HG03457 (cell line): ENCODE results near the gene GPER1.
"Not testable (repeated sequence)": the region's sequence is repeated elsewhere in the genome, so short reads cannot be mapped to it uniquely, and the experiment has no call there.

ENCODE experiments used
- ATAC-seq: cut with Tn5 transposase; IDR thresholded peaks from one replicate; pipeline ENCODE4 v1.9.1; 2021; ENCODE audit warnings: moderate number of reproducible peaks; ENCODE audit not compliant: unreplicated experiment

Gene GPER1

GRCh38 chr7:1101563-1102431 lies 13.9 kb downstream of the GPER1 start:
- no peak for ATAC-seq

DNA sequence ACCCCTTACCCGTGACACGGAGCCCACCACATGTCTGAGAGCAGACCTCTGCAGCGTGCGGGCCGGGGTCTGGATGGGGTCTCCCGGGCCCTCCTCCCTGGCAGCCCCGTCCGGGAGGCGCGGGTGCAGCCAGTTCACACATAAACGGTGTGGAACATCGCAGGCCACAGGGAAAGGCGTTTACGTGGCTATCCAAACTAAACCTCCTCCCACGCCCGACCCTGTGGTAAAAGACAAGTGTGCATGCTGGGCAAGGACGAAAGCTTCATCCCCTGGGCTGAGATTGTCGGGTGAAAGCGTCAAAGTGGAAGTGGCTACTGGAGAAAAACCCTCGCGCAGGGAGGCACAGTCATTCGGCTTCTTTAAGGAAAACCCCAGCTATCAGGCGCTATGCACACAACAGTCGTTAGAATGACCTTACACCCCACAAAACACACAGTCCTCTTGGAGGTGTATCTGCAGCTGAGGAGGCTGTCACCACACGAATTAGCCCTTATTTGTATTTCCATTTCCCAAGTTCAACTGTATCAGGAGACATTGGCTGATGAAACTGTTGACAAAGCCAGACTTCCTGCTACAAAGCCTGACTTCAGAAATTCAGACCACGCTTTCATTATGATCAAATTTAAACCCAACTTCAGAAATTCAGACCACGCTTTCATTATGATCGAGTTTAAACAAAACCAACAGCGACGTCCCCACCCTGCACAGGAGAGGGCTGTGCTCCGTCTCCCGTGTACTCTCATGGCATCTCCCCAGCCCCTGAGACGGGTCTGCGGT lies 15.3 kb downstream of the GPER1 start:
- no peak for ATAC-seq

DNA sequence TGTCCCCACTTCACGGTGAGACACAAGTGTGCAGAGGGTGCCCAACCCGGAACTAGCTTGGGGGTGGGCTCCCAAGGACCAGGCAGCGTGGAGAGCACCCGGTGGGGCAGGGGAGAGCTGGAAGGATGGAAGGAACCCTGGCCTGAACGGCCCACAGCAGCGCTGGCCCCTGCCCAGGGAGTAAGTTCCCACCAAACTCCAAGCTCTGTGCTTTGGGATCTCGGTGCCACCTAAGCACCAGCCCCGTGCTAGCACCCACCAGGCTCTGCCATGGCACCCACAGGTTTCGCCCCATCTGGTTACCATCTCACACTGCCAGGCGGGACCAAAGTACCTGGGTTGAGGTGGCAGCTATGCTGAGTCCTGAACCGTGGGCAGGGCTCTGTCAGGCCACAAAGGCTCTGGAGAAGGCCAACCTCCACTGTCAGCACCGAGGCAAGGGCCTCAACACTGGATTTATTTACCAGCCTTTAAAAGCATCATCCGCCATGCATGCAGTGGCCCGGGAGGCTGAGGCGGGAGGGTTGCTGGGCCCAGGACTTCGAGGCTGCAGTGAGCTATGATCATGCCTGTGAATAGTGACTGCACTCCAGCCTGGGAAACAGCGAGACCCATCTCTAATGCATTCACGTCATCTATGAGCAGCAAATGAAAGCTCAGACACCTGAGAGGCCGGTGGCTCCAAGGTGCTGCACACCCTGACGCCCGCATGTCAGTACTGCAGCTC lies 16.0 kb downstream of the GPER1 start:
- ATAC-seq, result no peak

DNA sequence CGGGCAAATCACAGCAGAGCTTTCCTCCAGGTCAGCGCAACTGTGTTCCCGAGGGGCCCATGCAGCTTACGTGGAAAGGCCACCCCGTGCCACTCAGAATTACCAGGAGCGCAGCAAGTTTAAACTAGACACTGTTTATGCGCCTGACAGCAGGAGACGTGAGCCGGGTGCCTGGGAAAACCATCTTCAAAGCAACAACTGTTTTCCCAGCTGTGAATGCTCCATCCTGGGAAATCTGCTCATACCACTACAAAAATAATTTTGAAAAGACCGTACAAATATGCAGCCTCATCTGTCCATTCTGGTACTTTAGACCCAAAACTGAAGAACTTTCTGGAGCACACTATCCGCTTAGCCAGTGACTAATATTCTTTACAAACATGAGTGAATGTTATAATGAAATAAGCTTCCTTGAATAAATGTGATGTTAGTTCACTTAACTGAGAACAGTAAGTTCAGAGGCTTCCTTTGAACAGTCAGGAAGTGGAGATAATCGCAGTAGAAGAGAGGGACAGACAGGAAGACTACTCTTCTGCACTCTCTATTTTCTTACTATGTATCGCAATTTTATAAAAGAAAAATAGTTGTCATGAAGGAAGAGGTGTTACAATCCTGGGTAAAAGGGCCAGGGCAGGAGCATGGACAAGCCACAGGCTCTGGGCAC lies 16.7 kb downstream of the GPER1 start:
- no peak for ATAC-seq

DNA sequence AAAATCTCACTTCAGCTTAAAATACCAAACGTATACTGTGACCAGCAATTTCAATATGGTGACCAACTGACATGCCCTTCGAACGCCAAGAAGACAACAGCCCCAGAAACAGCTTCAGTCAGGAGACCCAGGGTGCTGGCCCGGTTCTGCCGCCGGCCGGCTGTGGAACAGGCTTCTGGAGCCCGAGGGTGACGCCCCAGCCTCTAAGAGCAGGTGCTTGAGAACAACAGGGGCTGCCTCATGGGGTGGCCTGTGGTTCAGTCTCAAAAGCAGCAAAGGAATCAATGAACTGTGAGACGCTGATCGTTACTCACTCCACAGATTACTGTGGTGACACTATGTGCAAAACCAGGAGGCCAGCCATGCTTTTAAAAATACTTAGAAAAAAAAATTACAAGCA lies 17.3 kb downstream of the GPER1 start:
- ATAC-seq, result no peak

DNA sequence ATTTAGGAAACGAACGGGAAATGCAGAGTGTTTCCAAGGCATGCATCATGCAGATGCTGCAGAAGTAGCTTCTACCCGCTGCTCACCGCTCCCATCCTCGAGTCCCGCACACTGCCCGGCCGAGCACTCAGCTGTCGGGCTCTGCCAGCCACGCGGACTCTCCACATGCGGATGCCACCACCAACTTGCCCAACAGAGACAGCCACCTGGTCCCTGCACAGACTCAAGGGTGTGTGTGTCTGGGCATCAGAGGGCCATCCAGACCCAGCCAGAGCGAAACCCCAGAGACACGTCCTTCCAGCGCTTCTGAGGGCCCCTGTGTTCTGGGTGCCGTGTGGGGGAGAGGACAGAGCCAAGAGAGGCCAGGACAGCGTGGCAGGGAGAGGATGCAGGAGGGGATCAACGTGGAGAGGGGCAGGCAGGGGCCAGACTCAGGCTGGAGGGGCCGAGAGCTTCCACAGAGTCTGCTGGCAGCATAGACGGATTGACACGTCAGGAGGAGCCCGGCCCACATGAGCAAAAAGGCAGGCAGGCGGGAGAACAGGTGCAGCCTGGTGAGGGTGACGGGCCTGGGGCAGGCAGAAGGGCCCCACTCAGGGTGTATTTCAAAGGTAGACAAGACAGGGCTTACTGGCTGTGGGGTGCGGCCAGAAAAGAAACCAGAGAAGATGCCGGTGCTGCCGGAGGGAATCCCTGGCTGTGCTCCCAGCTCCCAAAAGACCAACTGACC lies 18.3 kb downstream of the GPER1 start:
- no peak for ATAC-seq

DNA sequence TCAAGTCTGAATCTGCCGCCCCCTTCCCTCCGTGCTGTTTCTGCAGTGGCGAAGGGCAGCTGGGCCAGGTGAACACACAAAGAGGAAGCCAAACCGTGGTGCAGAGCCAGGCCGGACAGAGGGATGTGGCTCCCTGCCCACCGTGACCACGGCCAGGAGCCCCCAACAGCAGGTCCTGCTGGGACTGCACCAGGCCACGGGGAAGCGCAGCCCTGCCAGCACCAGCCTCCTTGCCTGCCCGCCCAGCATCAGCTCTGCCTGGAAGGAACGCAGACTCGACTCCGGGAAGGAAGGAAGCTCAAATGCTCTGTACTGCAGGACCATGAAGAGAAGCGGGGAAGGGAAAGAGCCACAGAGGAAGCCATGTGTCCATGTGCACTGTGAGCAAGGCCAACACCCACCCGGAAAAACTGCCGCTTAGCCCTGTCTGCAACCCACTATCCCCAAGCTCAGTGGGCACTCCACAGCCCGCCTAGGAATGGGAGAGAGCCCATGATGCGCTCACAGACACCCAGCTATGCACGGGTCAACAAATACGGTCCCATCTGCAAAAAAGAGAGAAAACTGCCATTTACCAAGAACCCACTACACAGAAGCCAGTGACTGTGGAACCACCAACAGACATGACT lies 19.0 kb downstream of the GPER1 start:
- ATAC-seq, result no peak

- ATAC-seq, result no peak
These were observed 20.5 kb downstream of the GPER1 start for GRCh38 chr7:1108264-1108920.

DNA sequence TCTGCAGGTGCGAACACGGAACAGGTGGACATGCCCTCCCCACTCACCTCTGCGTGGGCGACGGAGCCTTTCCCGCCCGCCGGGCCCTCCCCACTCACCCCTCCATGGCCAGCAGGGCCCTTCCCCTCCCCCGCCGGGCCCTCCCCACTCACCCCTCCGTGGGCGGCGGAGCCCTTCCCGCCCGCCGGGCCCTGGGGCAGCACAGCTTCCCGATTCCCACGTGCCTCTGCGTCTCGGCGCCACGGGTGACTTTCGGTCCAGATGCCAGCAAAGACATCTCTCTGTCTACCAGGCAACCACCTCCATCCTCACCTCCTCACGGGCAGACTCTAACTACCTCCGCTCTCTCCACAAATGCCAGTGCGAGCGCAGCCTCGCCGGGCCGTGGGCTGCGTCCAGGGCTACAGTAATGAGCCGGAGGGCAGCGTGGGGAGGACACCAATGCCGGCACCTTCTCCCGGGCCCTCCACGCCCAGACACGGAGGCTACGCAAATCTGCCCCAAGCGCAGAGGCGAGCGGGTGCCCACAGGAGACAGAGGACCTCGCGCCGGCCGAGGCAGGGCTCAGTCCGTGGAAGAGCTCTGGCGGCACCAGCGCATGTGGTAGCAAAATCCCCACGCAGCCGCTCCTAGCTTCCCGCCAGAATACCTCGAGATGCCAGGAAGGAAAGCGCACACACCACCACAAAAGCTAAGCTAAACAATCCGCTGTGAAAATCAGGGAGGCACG lies 21.8 kb downstream of the GPER1 start:
- ATAC-seq, result no peak

DNA sequence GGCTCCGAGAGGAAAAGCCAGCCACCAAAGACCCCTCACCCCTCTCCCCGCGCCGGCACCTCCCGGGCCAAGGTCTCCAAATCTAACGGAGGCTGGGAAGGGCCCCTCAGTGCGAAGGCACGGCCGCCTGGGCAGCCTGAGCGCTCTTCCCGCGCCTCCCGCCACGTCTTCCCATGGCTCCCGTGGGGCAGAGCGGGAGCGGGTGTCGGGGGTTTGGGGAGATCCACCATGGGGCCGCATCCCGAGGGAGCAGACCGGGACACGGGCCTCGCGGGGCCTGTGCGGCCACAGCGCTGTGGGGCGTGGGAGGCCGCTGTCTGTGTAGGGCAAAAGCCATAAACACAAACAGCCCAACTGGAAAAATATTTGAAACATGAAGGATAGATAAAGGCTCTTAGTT lies 22.4 kb downstream of the GPER1 start:
- ATAC-seq, result no peak

GRCh38 chr7:1111156-1111555 lies 23.2 kb downstream of the GPER1 start:
- no peak for ATAC-seq

DNA sequence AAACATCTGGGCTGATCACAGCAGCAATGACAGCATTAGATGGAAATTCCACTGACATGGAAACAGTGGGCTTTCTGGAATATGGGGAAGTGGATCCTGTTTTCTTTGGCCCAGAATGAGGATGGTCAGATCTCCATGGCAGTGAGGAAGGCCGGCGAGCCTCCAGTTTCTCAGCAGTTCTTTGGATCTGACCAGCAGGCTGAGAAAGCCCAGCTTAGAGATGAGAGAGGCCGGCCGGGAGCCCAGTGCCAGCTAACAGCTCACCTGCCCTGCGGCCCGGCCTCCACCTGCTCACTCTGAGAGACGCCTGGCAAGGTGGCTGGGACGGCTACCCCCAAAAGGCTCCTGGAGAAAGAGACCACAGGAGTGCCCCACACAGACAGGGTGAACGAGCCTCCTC lies 24.2 kb downstream of the GPER1 start:
- ATAC-seq, result no peak

DNA sequence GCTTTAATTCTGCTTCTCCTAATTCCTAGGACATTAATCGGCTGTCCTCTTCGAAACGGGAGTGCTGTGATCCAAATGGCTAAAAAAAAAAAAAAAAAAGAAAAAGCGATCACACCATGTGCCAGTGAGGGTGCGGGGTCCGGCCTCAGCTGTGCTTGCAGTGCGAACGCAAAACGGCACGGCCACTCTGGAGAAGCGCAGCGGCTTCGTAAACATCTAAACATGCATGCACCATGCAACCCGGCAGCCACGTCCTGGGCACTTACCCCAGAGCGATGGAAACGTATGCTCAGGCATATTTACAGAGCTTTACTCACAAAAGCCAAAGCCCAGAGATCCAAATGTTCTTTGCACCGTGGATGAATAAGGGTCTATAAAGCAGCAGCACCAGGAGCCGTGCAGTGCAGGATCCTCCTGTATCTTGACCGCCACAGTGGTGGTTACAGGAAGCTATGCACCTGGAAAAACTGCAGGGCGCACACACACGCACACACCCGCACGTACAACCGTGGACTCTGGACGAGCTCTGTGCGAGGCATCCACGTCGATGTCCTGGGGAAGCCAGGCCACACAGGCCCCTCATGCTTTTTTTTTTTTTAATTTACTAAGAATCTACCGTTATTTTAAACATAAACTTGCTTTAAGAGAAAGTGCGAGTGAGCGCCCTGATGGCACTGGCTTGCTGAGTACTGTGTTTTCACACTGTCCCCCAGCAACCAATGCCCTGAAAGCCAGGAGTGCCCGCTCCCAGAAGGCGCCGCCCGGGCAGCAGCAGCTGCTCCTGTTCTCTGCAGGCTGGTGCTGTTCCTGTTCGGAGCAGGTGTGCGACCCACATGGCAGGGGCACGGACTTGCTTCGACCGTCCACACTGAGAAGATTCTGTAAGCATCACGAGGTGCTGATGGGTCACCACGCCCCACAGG lies 25.0 kb downstream of the GPER1 start:
- ATAC-seq, result no peak

DNA sequence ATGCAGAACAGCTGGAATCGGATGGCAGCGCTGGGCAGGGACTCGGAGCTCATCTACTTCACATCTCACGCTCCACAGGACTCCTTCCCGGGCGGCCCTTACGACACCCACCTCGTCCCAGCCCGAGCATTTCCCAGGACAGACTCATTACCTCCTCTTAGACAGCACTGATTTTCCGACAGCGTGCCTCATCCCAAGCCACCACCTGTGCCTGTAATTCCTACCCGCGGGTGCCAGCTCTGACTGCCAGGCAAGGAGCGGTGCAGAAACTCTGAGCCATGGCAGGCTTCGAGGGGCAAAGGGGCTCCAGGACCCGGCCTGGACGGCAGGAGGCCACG lies 25.6 kb downstream of the GPER1 start:
- ATAC-seq, result no peak

DNA sequence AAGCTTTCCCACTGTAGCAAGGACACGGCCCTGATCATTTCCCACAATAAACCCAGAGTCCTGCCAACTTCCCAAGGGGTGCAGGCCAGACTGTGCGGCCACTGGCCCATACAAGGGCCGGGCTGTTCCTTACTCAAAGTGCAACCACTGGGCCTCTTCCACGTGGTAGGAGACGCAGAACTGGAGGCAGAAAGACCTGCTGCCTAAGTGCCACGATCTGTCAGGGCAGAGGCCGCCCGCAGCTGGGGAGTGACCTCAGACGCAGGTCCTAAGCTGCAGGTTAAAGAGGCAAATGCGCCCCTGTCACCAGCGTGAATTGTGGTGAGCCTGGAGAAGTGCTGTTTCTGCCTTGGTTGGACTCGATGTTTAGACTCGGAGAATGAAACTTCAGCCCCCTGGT lies 26.2 kb downstream of the GPER1 start:
- no peak for ATAC-seq

GRCh38 chr7:1114505-1114904 lies 26.6 kb downstream of the GPER1 start:
- ATAC-seq, result no peak

- not testable (repeated sequence) for ATAC-seq
These were observed 27.5 kb downstream of the GPER1 start for GRCh38 chr7:1115171-1116045.
